ENCODE measurements around the gene XYLT2.
A peak's percentile ranks its signal among the peaks of the same experiment; 100 is the strongest.
"Not testable (repeated sequence)": the region's sequence is repeated elsewhere in the genome, so short reads cannot be mapped to it uniquely, and the experiment has no call there.

Gene XYLT2

DNA sequence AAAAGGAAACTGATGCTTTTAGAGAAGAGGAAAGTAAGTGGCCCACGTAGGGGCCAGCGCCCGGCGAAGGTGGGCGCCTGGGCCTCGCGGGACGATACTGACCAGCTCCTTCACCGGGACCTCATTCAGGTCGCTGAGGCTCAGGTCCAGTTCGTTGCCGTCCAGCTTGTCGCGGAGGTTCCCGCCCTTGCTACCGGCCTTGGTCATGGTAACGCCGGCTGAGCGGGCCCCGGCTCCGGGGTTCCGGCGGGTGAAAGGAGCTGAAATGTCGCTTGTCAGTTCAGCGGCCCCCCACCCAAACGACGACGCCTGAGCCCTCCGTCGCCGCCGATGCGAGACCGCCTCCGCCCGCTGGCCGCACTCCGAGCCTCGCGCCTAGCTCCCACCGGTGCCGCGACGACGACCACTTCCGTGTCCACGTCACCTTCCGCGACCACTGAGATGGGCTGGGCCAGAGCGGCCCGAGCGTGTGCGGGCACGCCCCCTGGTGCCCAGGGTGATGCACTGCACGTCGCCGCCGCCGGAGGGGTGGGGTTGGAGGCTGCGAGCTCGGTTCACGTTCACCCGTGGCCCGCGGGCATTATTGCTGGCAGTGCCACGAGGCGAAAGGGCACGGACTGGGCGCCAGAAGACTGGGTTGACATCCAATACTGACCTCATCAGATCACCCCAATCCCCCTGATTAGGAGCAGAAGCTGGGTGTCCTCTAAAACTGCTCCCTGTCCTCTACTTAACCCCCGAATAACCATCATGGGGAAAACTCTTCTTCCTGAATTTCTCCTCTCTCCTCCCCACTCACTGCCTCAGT is 51.4 kb downstream of the XYLT2 start, which contains the start of gene LRRC59:
TSS of gene LRRC59 (minus strand) at position 413 of the 808 bp plus-strand sequence. CDS start at position 207, 206 bp downstream.
- 1% methylated on average over 70 of the region's 70 CpGs for WGBS
- no peaks in the 10 kb centered on the region for H3K27me3 ChIP-seq (ENCODE audit: insufficient read depth, low read length)
- H3K9ac ChIP-seq (ENCODE audit: low read depth, low read length) = peak within 1 kb of the TSS; percentile 90
- H3K9me3 ChIP-seq (ENCODE audit: insufficient read depth, low read depth, low read length) = no peaks in the 10 kb centered on the region
- H3K4me3 ChIP-seq (ENCODE audit: low read length) = peak within 1 kb of the TSS; percentile 99
- H3K27ac ChIP-seq (ENCODE audit: low read depth, low read length) = no peak within 1 kb of the TSS
- H3K4me1 ChIP-seq (ENCODE audit: insufficient read depth, low read length) = peaks cover 7% of the 10 kb centered on the region; the same call in 1 of the 2 replicates
- peaks cover 32% of the 10 kb centered on the region for H3K36me3 ChIP-seq (ENCODE audit: insufficient read depth, low read length)

DNA sequence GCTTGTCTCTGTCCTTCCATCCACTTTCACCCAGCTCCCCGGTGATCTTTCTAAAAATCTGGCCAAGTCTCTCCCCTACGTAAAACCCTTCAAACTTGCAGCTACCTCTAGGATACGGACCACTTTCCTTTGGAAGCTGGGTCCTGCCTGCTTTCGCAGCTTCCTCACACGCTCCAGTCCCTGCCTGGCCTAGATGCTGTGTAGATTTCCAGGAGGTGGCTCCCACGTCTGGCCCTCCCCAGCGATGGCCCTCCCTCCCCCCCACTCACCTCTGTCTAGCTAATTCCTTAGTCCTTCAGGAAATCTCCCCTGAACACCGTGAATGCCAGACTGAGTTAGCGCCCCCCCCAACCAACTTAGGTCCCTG is 52.0 kb downstream of the XYLT2 start:
- Histone ChIP-seq H3K9ac (ENCODE audit: low read depth, low read length) (no peak overlapping the region), H3K4me1 (ENCODE audit: insufficient read depth, low read length) (peaks cover 7% of the 10 kb centered on the region; the same call in 1 of the 2 replicates), H3K36me3 (ENCODE audit: insufficient read depth, low read length) (peaks cover 26% of the 10 kb centered on the region), H3K27me3 (ENCODE audit: insufficient read depth, low read length) (no peaks in the 10 kb centered on the region), H3K4me3 (ENCODE audit: low read length) (peak overlapping the region; percentile 99), H3K27ac (ENCODE audit: low read depth, low read length) (no peak overlapping the region), H3K9me3 (ENCODE audit: insufficient read depth, low read depth, low read length) (no peaks in the 10 kb centered on the region)
- WGBS = 62% methylated on average over 9 of the region's 9 CpGs

DNA sequence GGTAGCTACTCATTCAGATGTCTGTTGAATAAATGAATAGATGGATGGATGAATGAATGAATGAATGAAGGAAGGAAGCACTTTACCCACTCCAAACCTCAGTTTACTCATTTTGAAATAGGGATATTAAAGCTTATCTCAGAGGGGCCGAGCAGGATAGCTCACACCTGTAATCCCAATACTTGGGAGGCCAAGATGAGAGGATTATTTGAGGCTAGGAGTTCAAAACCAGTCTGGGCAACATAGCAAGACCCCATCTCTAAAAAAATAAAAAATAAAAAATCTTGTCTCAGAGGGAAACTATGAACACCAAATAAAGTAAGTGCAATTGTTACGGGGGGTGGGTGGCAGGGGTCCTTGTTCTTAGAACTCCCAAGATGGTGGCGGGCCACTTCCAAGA is 52.7 kb downstream of the XYLT2 start:
- H3K9ac ChIP-seq (ENCODE audit: low read depth, low read length); H3K27me3 ChIP-seq (ENCODE audit: insufficient read depth, low read length); H3K9me3 ChIP-seq (ENCODE audit: insufficient read depth, low read depth, low read length); H3K27ac ChIP-seq (ENCODE audit: low read depth, low read length); H3K4me3 ChIP-seq (ENCODE audit: low read length); H3K4me1 ChIP-seq (ENCODE audit: insufficient read depth, low read length): not testable (repeated sequence)
- 93% methylated on average over 2 of the region's 3 CpGs for WGBS
- H3K36me3 ChIP-seq (ENCODE audit: insufficient read depth, low read length) = peaks cover 18% of the 10 kb centered on the region

DNA sequence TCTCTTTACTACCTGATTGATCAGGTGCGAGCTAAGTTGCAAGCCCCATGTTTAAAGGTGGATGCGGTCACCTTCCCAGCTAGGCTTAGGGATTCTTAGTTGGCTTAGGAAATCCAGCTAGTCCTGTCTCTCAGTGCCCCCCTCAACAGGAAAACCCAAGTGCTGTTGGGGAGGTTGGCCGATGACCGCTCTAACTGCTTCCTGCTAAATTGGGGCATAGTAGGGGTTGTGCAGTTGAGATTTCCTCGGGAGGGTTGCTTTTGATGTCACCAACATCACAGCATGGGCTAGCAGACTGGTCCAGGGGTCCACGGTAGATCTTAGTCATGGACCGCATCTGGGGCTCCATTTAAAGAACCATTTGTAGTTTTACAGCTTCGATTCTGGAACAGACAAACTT is 53.7 kb downstream of the XYLT2 start:
- not testable (repeated sequence) for H3K4me1 ChIP-seq (ENCODE audit: insufficient read depth, low read length); H3K4me3 ChIP-seq (ENCODE audit: low read length); H3K9ac ChIP-seq (ENCODE audit: low read depth, low read length); H3K36me3 ChIP-seq (ENCODE audit: insufficient read depth, low read length); H3K9me3 ChIP-seq (ENCODE audit: insufficient read depth, low read depth, low read length); H3K27ac ChIP-seq (ENCODE audit: low read depth, low read length); H3K27me3 ChIP-seq (ENCODE audit: insufficient read depth, low read length)
- WGBS = 89% methylated on average over 8 of the region's 8 CpGs

DNA sequence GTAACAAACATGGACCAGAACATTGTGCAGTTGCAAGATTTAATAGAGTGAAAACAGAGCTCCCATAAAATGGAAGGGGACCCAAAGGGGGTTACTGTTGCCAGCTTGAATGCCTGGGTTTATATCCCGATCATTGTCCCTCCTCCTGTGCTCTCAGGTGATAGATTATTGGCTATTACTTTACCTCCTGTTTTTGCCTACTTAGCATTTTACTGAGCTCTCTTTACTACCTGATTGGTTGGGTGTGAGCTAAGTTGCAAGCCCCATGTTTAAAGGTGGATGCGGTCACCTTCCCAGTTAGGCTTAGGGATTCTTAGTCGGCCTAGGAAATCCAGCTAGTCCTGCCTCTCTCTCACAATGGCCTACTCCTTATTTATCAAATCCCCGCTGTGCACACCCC is 59.4 kb downstream of the XYLT2 start:
- H3K9ac ChIP-seq (ENCODE audit: low read depth, low read length); H3K9me3 ChIP-seq (ENCODE audit: insufficient read depth, low read depth, low read length); H3K27me3 ChIP-seq (ENCODE audit: insufficient read depth, low read length); H3K4me1 ChIP-seq (ENCODE audit: insufficient read depth, low read length); H3K4me3 ChIP-seq (ENCODE audit: low read length); H3K36me3 ChIP-seq (ENCODE audit: insufficient read depth, low read length); H3K27ac ChIP-seq (ENCODE audit: low read depth, low read length): not testable (repeated sequence)
- WGBS = 86% methylated on average over 4 of the region's 4 CpGs

DNA sequence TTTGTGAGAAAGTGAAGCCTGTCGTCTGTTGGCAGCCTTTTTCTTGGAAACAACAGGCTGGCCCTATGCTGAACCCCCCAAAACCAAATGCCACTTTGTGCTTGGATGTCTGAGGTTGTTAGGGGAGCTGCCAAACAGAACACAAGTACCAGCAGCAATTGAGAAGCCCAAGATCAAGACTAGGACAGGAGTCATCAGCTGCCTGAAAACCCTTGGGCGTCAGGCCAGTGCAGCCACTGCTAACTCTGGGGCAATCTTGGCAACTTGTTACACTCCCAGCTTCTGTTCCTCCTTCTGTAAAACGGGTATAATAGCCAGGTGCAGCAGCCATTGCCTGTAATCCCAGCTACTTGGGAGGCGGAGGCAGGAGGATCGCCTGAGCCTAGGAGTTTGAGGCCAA is 60.7 kb downstream of the XYLT2 start:
- Histone ChIP-seq H3K4me3 (ENCODE audit: low read length) (no peak overlapping the region), H3K27me3 (ENCODE audit: insufficient read depth, low read length) (no peaks in the 10 kb centered on the region), H3K36me3 (ENCODE audit: insufficient read depth, low read length) (no peaks in the 10 kb centered on the region), H3K4me1 (ENCODE audit: insufficient read depth, low read length) (no peaks in the 10 kb centered on the region), H3K9ac (ENCODE audit: low read depth, low read length) (no peak overlapping the region), H3K9me3 (ENCODE audit: insufficient read depth, low read depth, low read length) (no peaks in the 10 kb centered on the region), H3K27ac (ENCODE audit: low read depth, low read length) (no peak overlapping the region)
- 84% methylated on average over 5 of the region's 5 CpGs for WGBS

DNA sequence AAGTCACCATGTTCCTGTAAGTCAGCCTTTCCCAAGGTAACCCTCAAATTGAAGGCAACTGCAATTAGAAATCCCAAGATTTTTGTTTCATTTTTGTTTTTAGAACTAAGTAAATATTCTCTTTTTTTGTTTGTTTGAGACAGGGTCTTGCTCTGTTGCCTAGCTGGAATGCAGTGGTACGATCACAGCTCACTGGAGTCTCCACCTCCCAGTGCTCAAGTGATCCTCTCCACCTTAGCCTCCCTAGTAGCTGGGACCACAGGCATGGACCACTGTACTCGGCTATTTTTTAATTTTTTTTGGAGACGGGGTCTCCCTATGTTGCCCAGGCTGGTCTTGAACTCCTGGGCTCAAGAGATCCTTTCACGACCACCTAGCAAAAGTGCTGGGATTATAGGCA is 62.0 kb downstream of the XYLT2 start:
- H3K27me3 ChIP-seq (ENCODE audit: insufficient read depth, low read length) = no peaks in the 10 kb centered on the region
- no peak overlapping the region for H3K4me3 ChIP-seq (ENCODE audit: low read length)
- no peak overlapping the region for H3K9ac ChIP-seq (ENCODE audit: low read depth, low read length)
- WGBS = 95% methylated on average over 4 of the region's 4 CpGs
- H3K9me3 ChIP-seq (ENCODE audit: insufficient read depth, low read depth, low read length) = no peaks in the 10 kb centered on the region
- no peaks in the 10 kb centered on the region for H3K36me3 ChIP-seq (ENCODE audit: insufficient read depth, low read length)
- no peaks in the 10 kb centered on the region for H3K4me1 ChIP-seq (ENCODE audit: insufficient read depth, low read length)
- no peak overlapping the region for H3K27ac ChIP-seq (ENCODE audit: low read depth, low read length)

Measured in HUES64 (cell line).